ENCODE results near the gene IGF2.

The IGF2 gene

GRCh38 chr11:2090172-2091111, 48.7 kb downstream of the IGF2 start:
- peak overlapping the region; percentile 64 for H4K91ac ChIP-seq (ENCODE audit: low read depth, low read length, poor library complexity)
- peaks cover 0 to 4% of the 10 kb centered on the region in 2 donors for H3K9me3 ChIP-seq (replicated peaks in 1 of 2; ENCODE audit: control insufficient read depth in 2 of 2, insufficient read depth in 1 of 2, low read depth in 1 of 2, low read length in 2 of 2)
- H3K4me2 ChIP-seq (ENCODE audit: insufficient read depth, low read length, poor library complexity, severe bottlenecking), result no peak overlapping the region
- no peaks in the 10 kb centered on the region for H3K36me3 ChIP-seq (replicated peaks in 1 of 2; ENCODE audit: control insufficient read depth in 2 of 2, insufficient read depth in 2 of 2, low read length in 2 of 2)
- no CpG with 5 or more reads among the region's 20 CpGs for WGBS, 2 donors (ENCODE audit: extremely low coverage in 2 of 2, insufficient read length in 2 of 2, insufficient replicate concordance in 1 of 2)
- H3K9ac ChIP-seq (ENCODE audit: low read depth, low read length, poor library complexity), result no peak overlapping the region
- no peak for DNase-seq (ENCODE audit: low spot score)
- H3K14ac ChIP-seq (ENCODE audit: low read length), result peak overlapping the region; percentile 82
- no peaks in the 10 kb centered on the region for H3K4me1 ChIP-seq (ENCODE audit: control insufficient read depth in 2 of 2, insufficient read depth in 1 of 2, low read depth in 1 of 2, low read length in 2 of 2)
- H2BK12ac ChIP-seq (ENCODE audit: low read length), result no peak overlapping the region
- H4K8ac ChIP-seq (ENCODE audit: low read depth, low read length), result no peak overlapping the region
- no peak overlapping the region for H2AFZ ChIP-seq (ENCODE audit: low read length)
- no peak overlapping the region for H3K4me3 ChIP-seq (ENCODE audit: low read length in 2 of 2)
- H2BK15ac ChIP-seq (ENCODE audit: low read length), result no peak overlapping the region
- H2AK5ac ChIP-seq (ENCODE audit: low read depth, low read length), result peak overlapping the region; percentile 56
- H3K4ac ChIP-seq (ENCODE audit: low read length), result peak overlapping the region; percentile 53
- peaks cover 2% of the 10 kb centered on the region for H3K79me1 ChIP-seq (ENCODE audit: low read depth, low read length)
- no peak overlapping the region for H3K27ac ChIP-seq (replicated peaks; ENCODE audit: low read length)
- H2BK5ac ChIP-seq (ENCODE audit: low read length), result no peak overlapping the region
- H3K27me3 ChIP-seq (ENCODE audit: control insufficient read depth in 3 of 3, insufficient read depth in 3 of 3, low read depth in 1 of 3, low read length in 3 of 3), result peaks cover 0 to 6% (median 0%) of the 10 kb centered on the region in 3 experiments
- peak overlapping the region; percentile 85 for H3K23ac ChIP-seq (ENCODE audit: low read depth, low read length, poor library complexity)
- H2BK120ac ChIP-seq (ENCODE audit: low read depth, low read length), result no peak overlapping the region
- peak overlapping the region; percentile 71 for H3K18ac ChIP-seq (ENCODE audit: low read length)

- Histone ChIP-seq H3K4me3 (ENCODE audit: low read length in 2 of 2) (no peak overlapping the region), H3K4me1 (ENCODE audit: control insufficient read depth in 2 of 2, insufficient read depth in 1 of 2, low read depth in 1 of 2, low read length in 2 of 2) (peaks cover 0 to 2% of the 10 kb centered on the region in 2 donors), H3K9ac (ENCODE audit: low read depth, low read length, poor library complexity) (no peak overlapping the region), H4K91ac (ENCODE audit: low read depth, low read length, poor library complexity) (peak overlapping the region; percentile 64), H3K27me3 (ENCODE audit: control insufficient read depth in 3 of 3, insufficient read depth in 3 of 3, low read depth in 1 of 3, low read length in 3 of 3) (peaks cover 0 to 6% (median 0%) of the 10 kb centered on the region in 3 experiments), H2BK15ac (ENCODE audit: low read length) (no peak overlapping the region), H2BK120ac (ENCODE audit: low read depth, low read length) (no peak overlapping the region), H3K4ac (ENCODE audit: low read length) (peak overlapping the region; percentile 53), H3K27ac (replicated peaks; ENCODE audit: low read length) (no peak overlapping the region), H3K9me3 (replicated peaks in 1 of 2; ENCODE audit: control insufficient read depth in 2 of 2, insufficient read depth in 1 of 2, low read depth in 1 of 2, low read length in 2 of 2) (peaks cover 0 to 11% of the 10 kb centered on the region in 2 donors), H3K23ac (ENCODE audit: low read depth, low read length, poor library complexity) (peak overlapping the region; percentile 6), H4K8ac (ENCODE audit: low read depth, low read length) (no peak overlapping the region), H3K18ac (ENCODE audit: low read length) (peak overlapping the region; percentile 48), H2BK12ac (ENCODE audit: low read length) (no peak overlapping the region), H2AFZ (ENCODE audit: low read length) (no peak overlapping the region), H2AK5ac (ENCODE audit: low read depth, low read length) (peak overlapping the region; percentile 56), H3K4me2 (ENCODE audit: insufficient read depth, low read length, poor library complexity, severe bottlenecking) (no peak overlapping the region), H3K79me1 (ENCODE audit: low read depth, low read length) (peaks cover 2% of the 10 kb centered on the region), H3K36me3 (replicated peaks in 1 of 2; ENCODE audit: control insufficient read depth in 2 of 2, insufficient read depth in 2 of 2, low read length in 2 of 2) (no peaks in the 10 kb centered on the region), H3K14ac (ENCODE audit: low read length) (no peak overlapping the region), H2BK5ac (ENCODE audit: low read length) (no peak overlapping the region)
- no CpG with 5 or more reads among the region's 9 CpGs for WGBS, 2 donors (ENCODE audit: extremely low coverage in 2 of 2, insufficient read length in 2 of 2, insufficient replicate concordance in 1 of 2)
- DNase-seq (ENCODE audit: low spot score), result peak; percentile 20
These were observed 49.5 kb downstream of the IGF2 start for GRCh38 chr11:2089536-2090165.

- Histone ChIP-seq H2BK12ac (ENCODE audit: low read length) (no peak overlapping the region), H2BK120ac (ENCODE audit: low read depth, low read length) (no peak overlapping the region), H3K9me3 (replicated peaks in 1 of 2; ENCODE audit: control insufficient read depth in 2 of 2, insufficient read depth in 1 of 2, low read depth in 1 of 2, low read length in 2 of 2) (peaks cover 0 to 15% of the 10 kb centered on the region in 2 donors), H3K4me2 (ENCODE audit: insufficient read depth, low read length, poor library complexity, severe bottlenecking) (no peak overlapping the region), H3K23ac (ENCODE audit: low read depth, low read length, poor library complexity) (peak overlapping the region; percentile 6), H4K91ac (ENCODE audit: low read depth, low read length, poor library complexity) (no peak overlapping the region), H2BK5ac (ENCODE audit: low read length) (no peak overlapping the region), H3K14ac (ENCODE audit: low read length) (no peak overlapping the region), H3K79me1 (ENCODE audit: low read depth, low read length) (peaks cover 2% of the 10 kb centered on the region), H3K9ac (ENCODE audit: low read depth, low read length, poor library complexity) (no peak overlapping the region), H3K4ac (ENCODE audit: low read length) (no peak overlapping the region), H3K18ac (ENCODE audit: low read length) (no peak overlapping the region), H2AK5ac (ENCODE audit: low read depth, low read length) (peak overlapping the region; percentile 24), H3K36me3 (replicated peaks in 1 of 2; ENCODE audit: control insufficient read depth in 2 of 2, insufficient read depth in 2 of 2, low read length in 2 of 2) (no peaks in the 10 kb centered on the region), H4K8ac (ENCODE audit: low read depth, low read length) (no peak overlapping the region), H2BK15ac (ENCODE audit: low read length) (no peak overlapping the region), H3K27me3 (ENCODE audit: control insufficient read depth in 3 of 3, insufficient read depth in 3 of 3, low read depth in 1 of 3, low read length in 3 of 3) (peaks cover 0 to 6% (median 0%) of the 10 kb centered on the region in 3 experiments), H3K27ac (replicated peaks; ENCODE audit: low read length) (no peak overlapping the region), H2AFZ (ENCODE audit: low read length) (no peak overlapping the region), H3K4me3 (ENCODE audit: low read length in 2 of 2) (no peak overlapping the region), H3K4me1 (ENCODE audit: control insufficient read depth in 2 of 2, insufficient read depth in 1 of 2, low read depth in 1 of 2, low read length in 2 of 2) (peaks cover 0 to 2% of the 10 kb centered on the region in 2 donors)
- DNase-seq (ENCODE audit: low spot score), result no peak
- no CpG with 5 or more reads among the region's 19 CpGs for WGBS, 2 donors (ENCODE audit: extremely low coverage in 2 of 2, insufficient read length in 2 of 2, insufficient replicate concordance in 1 of 2)
These were observed 50.2 kb downstream of the IGF2 start for GRCh38 chr11:2088746-2089535.

Measured in neuronal stem cell (in vitro differentiated cells).